H1 (cell line): ENCODE results near the gene OGDH. TPM values are rescaled to one million over a fixed set of nuclear protein-coding genes. Genes with fewer than 3 reads are reported as not detected.

Source experiments
- CTCF ChIA-PET: fragments of 300-600 bp; sonication (Branson Sonifier 250); formaldehyde crosslinking; loops from one replicate; lab custom pipeline; 2021; ENCODE audit not compliant: partially characterized antibody; lab: Charles Lee
- POLR2A ChIA-PET: fragments of 300-600 bp; sonication (Branson Sonifier 250); formaldehyde crosslinking; loops from one replicate; lab custom pipeline; 2021; ENCODE audit warnings: inconsistent platforms; ENCODE audit not compliant: partially characterized antibody; lab: Charles Lee
- DNase-seq, 2 experiments: peaks; one replicate each; pipeline versions ENCODE4 v3.0.0 to v3.0.0-alpha.2; 2010 to 2022; ENCODE audit warnings: low spot score in 2 of 2, low read depth in 1 of 2, mixed read lengths in 1 of 2
- FAIRE-seq: peaks from 2 replicates; lab custom pipeline; 2011; peaks lifted over from hg19 to GRCh38; lab: Jason Lieb, UNC
- H2AFZ ChIP-seq: 2 replicates; pipeline ENCODE4 v1.8.1; 2012; ENCODE audit warnings: low read length, inconsistent platforms
- H2AK5ac ChIP-seq: 2 replicates; pipeline ENCODE4 v1.6.1; 2013; ENCODE audit warnings: low read depth, low read length
- H2BK120ac ChIP-seq: replicated peaks from 2 replicates; pipeline ENCODE3; 2013; ENCODE audit warnings: low read depth, low read length, inconsistent platforms
- H2BK12ac ChIP-seq: 2 replicates; pipeline ENCODE4 v1.6.1; 2013; ENCODE audit warnings: low read depth, low read length
- H2BK15ac ChIP-seq: 2 replicates; pipeline ENCODE4 v1.6.1; 2013; ENCODE audit warnings: low read length
- H2BK20ac ChIP-seq: 2 replicates; pipeline ENCODE4 v1.6.1; 2013; ENCODE audit warnings: low read length
- H2BK5ac ChIP-seq: 2 replicates; pipeline ENCODE4 v1.6.1; 2013; ENCODE audit warnings: low read depth, low read length
- H3K14ac ChIP-seq: 2 replicates; pipeline ENCODE4 v1.6.1; 2013; ENCODE audit warnings: inconsistent platforms; ENCODE audit not compliant: insufficient read length
- H3K18ac ChIP-seq: 2 replicates; pipeline ENCODE4 v1.6.1; 2013; ENCODE audit warnings: low read length; ENCODE audit errors: extremely low read depth
- H3K23ac ChIP-seq: 2 replicates; pipeline ENCODE4 v1.6.1; 2013; ENCODE audit warnings: inconsistent platforms; ENCODE audit not compliant: insufficient read length
- H3K23me2 ChIP-seq: 2 replicates; pipeline ENCODE4 v1.6.1; 2013; ENCODE audit warnings: low read depth, low read length
- H3K27ac ChIP-seq: 2 replicates; pipeline ENCODE4 v1.6.1; 2011; ENCODE audit warnings: low read depth, low read length, inconsistent platforms
- H3K27me3 ChIP-seq, 4 experiments: replicated peaks in 1 of 4; 1 replicate in 1 of 4; 2 replicates in 3 of 4; pipeline versions ENCODE4 v1.6.1 to v1.8.1; 2011 to 2013; ENCODE audit warnings: low read length in 3 of 4, mild to moderate bottlenecking in 3 of 4, inconsistent platforms in 2 of 4, mixed read lengths in 2 of 4, moderate library complexity in 1 of 4; ENCODE audit not compliant: control insufficient read depth in 3 of 4, insufficient read depth in 3 of 4; ENCODE audit errors: extremely low read depth in 1 of 4
- H3K36me3 ChIP-seq, 4 experiments: 2 replicates each; pipeline versions ENCODE4 v1.6.1 to v1.8.1; 2011 to 2013; ENCODE audit warnings: mild to moderate bottlenecking in 4 of 4, low read length in 3 of 4, moderate library complexity in 2 of 4, control low read depth in 1 of 4, inconsistent platforms in 1 of 4; ENCODE audit not compliant: insufficient read depth in 4 of 4, control insufficient read depth in 2 of 4
- H3K4ac ChIP-seq: replicated peaks from 2 replicates; pipeline ENCODE3; 2013; ENCODE audit warnings: low read length, low read depth, mixed read lengths, inconsistent platforms; ENCODE audit not compliant: insufficient read length
- H3K4me1 ChIP-seq, 4 experiments: replicated peaks in 1 of 4; 1 replicate in 1 of 4; 2 replicates in 3 of 4; pipeline versions ENCODE4 v1.6.1 to v1.8.1; 2011 to 2013; ENCODE audit warnings: low read length in 3 of 4, inconsistent platforms in 2 of 4, mixed read lengths in 1 of 4; ENCODE audit not compliant: insufficient read depth in 4 of 4, control insufficient read depth in 3 of 4
- H3K4me2 ChIP-seq, 2 experiments: 2 replicates each; pipeline versions ENCODE4 v1.6.1 to v1.8.1; 2011 to 2013; ENCODE audit warnings: low read depth in 2 of 2, low read length in 2 of 2, control low read depth in 1 of 2, inconsistent platforms in 1 of 2, mild to moderate bottlenecking in 1 of 2; ENCODE audit not compliant: insufficient read depth in 1 of 2
- H3K4me3 ChIP-seq, 4 experiments: fragments of 200-600, 300-600 bp in 1 of 4; sonication (generic), shearing (Covaris generic), sonication (Bioruptor Twin) in 1 of 4; 2 replicates each; pipeline versions ENCODE4 v1.5.1 to v1.8.1; 2011 to 2016; ENCODE audit warnings: low read length in 4 of 4, low read depth in 3 of 4, control low read depth in 2 of 4, inconsistent platforms in 2 of 4, mild to moderate bottlenecking in 2 of 4, mixed read lengths in 1 of 4, moderate library complexity in 1 of 4; ENCODE audit not compliant: insufficient read depth in 2 of 4; ENCODE audit errors: extremely low read depth in 1 of 4
- H3K56ac ChIP-seq: replicated peaks from 2 replicates; pipeline ENCODE3; 2013; ENCODE audit warnings: low read depth, mild to moderate bottlenecking, mixed read lengths, low read length, inconsistent platforms; ENCODE audit not compliant: insufficient read length
- H3K79me1 ChIP-seq: 2 replicates; pipeline ENCODE4 v1.6.1; 2013; ENCODE audit warnings: low read depth, low read length, control low read depth
- H3K79me2 ChIP-seq, 2 experiments: 2 replicates each; pipeline versions ENCODE4 v1.6.1 to v1.8.1; 2012 to 2013; ENCODE audit warnings: low read length in 2 of 2, mild to moderate bottlenecking in 2 of 2, inconsistent platforms in 1 of 2; ENCODE audit not compliant: insufficient read depth in 2 of 2, control insufficient read depth in 1 of 2
- H3K9ac ChIP-seq, 4 experiments: replicated peaks in 1 of 4; 1 replicate in 1 of 4; 2 replicates in 3 of 4; pipeline versions ENCODE4 v1.6.1 to v1.8.1; 2011 to 2013; ENCODE audit warnings: low read depth in 3 of 4, low read length in 3 of 4, control low read depth in 2 of 4, mild to moderate bottlenecking in 2 of 4, moderate library complexity in 2 of 4, inconsistent platforms in 1 of 4; ENCODE audit errors: extremely low read depth in 1 of 4
- H3K9me3 ChIP-seq, 2 experiments: 2 replicates each; pipeline versions ENCODE4 v1.6.1 to v1.8.1; 2012 to 2013; ENCODE audit warnings: mild to moderate bottlenecking in 2 of 2, moderate library complexity in 2 of 2, control low read depth in 1 of 2, inconsistent platforms in 1 of 2, low read depth in 1 of 2, low read length in 1 of 2, mixed read lengths in 1 of 2; ENCODE audit not compliant: insufficient read depth in 2 of 2
- H4K20me1 ChIP-seq, 2 experiments: replicated peaks in 1 of 2; 2 replicates each; pipeline versions ENCODE3 to v1.8.1; 2011 to 2013; ENCODE audit warnings: inconsistent platforms in 2 of 2, low read length in 2 of 2, mild to moderate bottlenecking in 1 of 2; ENCODE audit not compliant: insufficient read depth in 2 of 2, control insufficient read depth in 1 of 2
- H4K5ac ChIP-seq: 2 replicates; pipeline ENCODE4 v1.6.1; 2013; ENCODE audit warnings: low read length, low read depth, mixed read lengths, inconsistent platforms; ENCODE audit not compliant: insufficient read length
- H4K8ac ChIP-seq: 2 replicates; pipeline ENCODE4 v1.8.0; 2013; ENCODE audit warnings: mild to moderate bottlenecking, moderate library complexity, low read length, inconsistent platforms; ENCODE audit not compliant: insufficient read depth; ENCODE audit errors: extremely low read depth
- H4K91ac ChIP-seq: replicated peaks from 2 replicates; pipeline ENCODE3; 2013; ENCODE audit warnings: low read length, mixed read lengths, inconsistent platforms; ENCODE audit not compliant: insufficient read length
- CEBPB ChIP-seq: IDR thresholded peaks from 2 replicates; pipeline ENCODE4 v1.6.1; 2012; ENCODE audit warnings: low read depth, low read length
- CREB1 ChIP-seq: IDR thresholded peaks from 2 replicates; pipeline ENCODE4 v1.6.1; 2012; ENCODE audit warnings: inconsistent platforms
- EGR1 ChIP-seq: IDR thresholded peaks from 2 replicates; pipeline ENCODE4 v1.6.1; 2011; ENCODE audit warnings: low read depth, low read length, borderline replicate concordance
- MAFK ChIP-seq: IDR thresholded peaks from 2 replicates; pipeline ENCODE4 v1.6.1; 2012; ENCODE audit warnings: low read depth, mild to moderate bottlenecking, improper control_type of control experiment, low read length
- RFX5 ChIP-seq: IDR thresholded peaks from 2 replicates; pipeline ENCODE4 v1.6.1; 2011; ENCODE audit warnings: low read depth, low read length, improper control_type of control experiment, borderline replicate concordance
- RNF2 ChIP-seq: fragments of 200-900, 300-1000 bp; sonication (generic); IDR thresholded peaks from 2 replicates; pipeline ENCODE4 v1.7.1; 2016; ENCODE audit warnings: borderline replicate concordance, low read depth, mild to moderate bottlenecking, antibody characterized with exemption, low read length; ENCODE audit not compliant: poor library complexity, severe bottlenecking; ENCODE audit errors: missing control alignments
- SAP30 ChIP-seq: fragments of 300-600 bp; sonication (generic); IDR thresholded peaks from 2 replicates; pipeline ENCODE4 v1.7.1; 2012; ENCODE audit warnings: low read length, moderate library complexity, mild to moderate bottlenecking, inconsistent platforms; ENCODE audit not compliant: insufficient read depth, insufficient replicate concordance
- SIN3A ChIP-seq, 2 experiments: IDR thresholded peaks in 1 of 2; conservative IDR thresholded peaks in 1 of 2; 2 replicates each; pipeline ENCODE4 v1.6.1; 2011 to 2012; ENCODE audit warnings: low read length in 2 of 2, improper control_type of control experiment in 1 of 2, low read depth in 1 of 2, mild to moderate bottlenecking in 1 of 2
- TAF7 ChIP-seq: optimal IDR thresholded peaks from 2 replicates; pipeline ENCODE3; 2011; ENCODE audit warnings: low read depth, mild to moderate bottlenecking, inconsistent platforms, low read length, moderate library complexity, borderline replicate concordance
- TBP ChIP-seq: IDR thresholded peaks from 2 replicates; pipeline ENCODE4 v1.6.1; 2011; ENCODE audit warnings: low read depth, low read length, improper control_type of control experiment
- TEAD4 ChIP-seq: IDR thresholded peaks from 2 replicates; pipeline ENCODE4 v1.6.1; 2012; ENCODE audit warnings: low read depth, low read length, inconsistent platforms, mixed read lengths
- YY1 ChIP-seq: IDR thresholded peaks from 2 replicates; pipeline ENCODE4 v1.6.1; 2011; ENCODE audit warnings: low read depth, mild to moderate bottlenecking, low read length
- WGBS, 2 experiments: shearing (Covaris generic) in 1 of 2; methylation state at CpG; one replicate each; pipeline versions ENCODE4 v1.1.6 to v1.1.7; 2013 to 2015; ENCODE audit warnings: low lambda C conversion rate in 2 of 2, mixed read lengths in 2 of 2, inconsistent platforms in 1 of 2, low coverage in 1 of 2, missing lambda C conversion rate in 1 of 2; ENCODE audit not compliant: insufficient replicate concordance in 2 of 2, insufficient coverage in 1 of 2, insufficient read length in 1 of 2; ENCODE audit errors: extremely low coverage in 1 of 2, missing lambda C conversion rate in 1 of 2; 5-methylcytosine and 5-hydroxymethylcytosine counted together
- polyA plus RNA-seq, 7 experiments: library from polyadenylated mRNA; depleted of rRNA in 3 of 7; stranded (reverse) in 5 of 7; unstranded in 2 of 7; fragments of >200 nt in 5 of 7; fragments of 200-250 nt in 2 of 7; gene quantifications; 1 replicate in 5 of 7; 2 replicates in 1 of 7; 4 replicates in 1 of 7; pipeline versions ENCODE4 v1.2.1 to v1.2.3, GENCODE V29; 2011 to 2013; ENCODE audit warnings: missing spikeins in 2 of 7, mixed read lengths in 2 of 7
- total RNA-seq: library from RNA; stranded (reverse); fragmentation: NEBNext Ultra II Directional; extraction: Animal tissue kit (Norgen Biotek cat#: 25700); gene quantifications from 2 replicates; pipeline ENCODE4 v1.2.1, GENCODE V29; 2021
- TF ChIP-seq, protein P1 (sequence below): IDR thresholded peaks from 2 replicates; pipeline ENCODE4 v1.6.1; 2012; ENCODE audit warnings: inconsistent platforms
- TF ChIP-seq, protein P2 (sequence below): IDR thresholded peaks from 2 replicates; pipeline ENCODE4 v1.6.1; 2011; ENCODE audit warnings: low read depth, mild to moderate bottlenecking, low read length; ENCODE audit not compliant: insufficient read depth

Gene OGDH
- total and polyA plus RNA-seq, 2 of the 8 experiments (the other 6 are each of a cell fraction or from before 2014, with no cell fraction given) = 71.6 to 91.6 TPM

DNA sequence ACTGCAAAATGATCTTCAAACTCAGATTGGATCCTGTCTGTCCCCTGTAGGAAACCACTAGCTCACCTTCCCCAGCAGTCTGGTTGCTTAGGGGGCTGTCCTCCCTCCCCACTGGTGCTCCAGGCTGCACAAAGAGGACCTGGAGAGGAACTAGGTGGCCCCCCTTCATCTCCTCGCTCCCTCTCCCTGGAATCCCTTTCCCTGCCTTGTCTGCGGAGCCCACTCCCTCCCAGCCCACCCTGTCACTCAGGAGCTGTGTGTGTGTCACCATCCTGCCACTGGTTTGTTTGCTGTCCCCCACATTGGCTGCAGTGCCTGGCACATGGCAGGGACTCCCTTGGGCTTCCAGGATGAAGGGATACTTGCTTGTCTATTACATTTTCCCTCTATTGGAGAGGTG lies 106.7 kb downstream of the OGDH start:
- H4K91ac ChIP-seq = no peak overlapping the region
- no peak for FAIRE-seq
- POLR2A ChIA-PET = no interaction called here
- TF ChIP-seq MAFK (no peak), TAF7 (no peak), YY1 (no peak), CEBPB (no peak), RNF2 (no peak), RFX5 (no peak), CREB1 (no peak), SAP30 (no peak), TBP (no peak), SIN3A (conservative IDR thresholded peaks at IDR 0.05 in 1 of 2, IDR thresholded peaks at IDR 0.05 in 1 of 2; ENCODE audit: low read depth in 1 of 2, low read length in 2 of 2) (no peak), EGR1 (no peak), TEAD4 (no peak)
- TF ChIP-seq, protein P1, sequence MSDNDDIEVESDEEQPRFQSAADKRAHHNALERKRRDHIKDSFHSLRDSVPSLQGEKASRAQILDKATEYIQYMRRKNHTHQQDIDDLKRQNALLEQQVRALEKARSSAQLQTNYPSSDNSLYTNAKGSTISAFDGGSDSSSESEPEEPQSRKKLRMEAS = no peak
- TF ChIP-seq, protein P2, sequence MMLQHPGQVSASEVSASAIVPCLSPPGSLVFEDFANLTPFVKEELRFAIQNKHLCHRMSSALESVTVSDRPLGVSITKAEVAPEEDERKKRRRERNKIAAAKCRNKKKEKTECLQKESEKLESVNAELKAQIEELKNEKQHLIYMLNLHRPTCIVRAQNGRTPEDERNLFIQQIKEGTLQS = no peak

More for the DNA sequence above, 106.7 kb downstream of the OGDH start:
- Histone ChIP-seq H2BK5ac (no peak overlapping the region), H3K4me2 (no peak overlapping the region), H3K23ac (no peak overlapping the region), H2BK20ac (no peak overlapping the region), H3K4ac (no peak overlapping the region), H3K56ac (no peak overlapping the region), H3K79me1 (no peaks in the 10 kb centered on the region), H2BK15ac (no peak overlapping the region), H2AK5ac (no peak overlapping the region), H2BK12ac (no peak overlapping the region), H3K4me1 (no peaks in the 10 kb centered on the region; a peak in 1 of 7 replicates), H4K20me1 (peaks cover 0 to 1% of the 10 kb centered on the region in 2 experiments), H3K9me3 (no peaks in the 10 kb centered on the region), H3K79me2 (no peaks in the 10 kb centered on the region), H3K36me3 (peaks cover 0 to 6% (median 0%) of the 10 kb centered on the region in 4 experiments; a peak in 3 of 8 replicates), H3K23me2 (no peaks in the 10 kb centered on the region), H4K8ac (no peak overlapping the region), H2AFZ (no peak overlapping the region), H3K27ac (no peak overlapping the region), H2BK120ac (no peak overlapping the region), H3K14ac (no peak overlapping the region), H3K18ac (no peak overlapping the region), H3K27me3 (no peaks in the 10 kb centered on the region), H3K4me3 (no peak overlapping the region), H3K9ac (no peak overlapping the region; a peak in 2 of 7 replicates), H4K5ac (no peak overlapping the region)
- CTCF ChIA-PET = no interaction called here
- DNase-seq = no peak
- WGBS, 2 experiments = no CpG with 5 or more reads among the region's 2 CpGs
